ENCODE results near the gene ACVRL1. TPM values are rescaled to one million over a fixed set of nuclear protein-coding genes. Genes with fewer than 3 reads are reported as not detected.

The ACVRL1 gene
- total RNA-seq = 2.2 and 24.1 TPM in 2 replicates

DNA sequence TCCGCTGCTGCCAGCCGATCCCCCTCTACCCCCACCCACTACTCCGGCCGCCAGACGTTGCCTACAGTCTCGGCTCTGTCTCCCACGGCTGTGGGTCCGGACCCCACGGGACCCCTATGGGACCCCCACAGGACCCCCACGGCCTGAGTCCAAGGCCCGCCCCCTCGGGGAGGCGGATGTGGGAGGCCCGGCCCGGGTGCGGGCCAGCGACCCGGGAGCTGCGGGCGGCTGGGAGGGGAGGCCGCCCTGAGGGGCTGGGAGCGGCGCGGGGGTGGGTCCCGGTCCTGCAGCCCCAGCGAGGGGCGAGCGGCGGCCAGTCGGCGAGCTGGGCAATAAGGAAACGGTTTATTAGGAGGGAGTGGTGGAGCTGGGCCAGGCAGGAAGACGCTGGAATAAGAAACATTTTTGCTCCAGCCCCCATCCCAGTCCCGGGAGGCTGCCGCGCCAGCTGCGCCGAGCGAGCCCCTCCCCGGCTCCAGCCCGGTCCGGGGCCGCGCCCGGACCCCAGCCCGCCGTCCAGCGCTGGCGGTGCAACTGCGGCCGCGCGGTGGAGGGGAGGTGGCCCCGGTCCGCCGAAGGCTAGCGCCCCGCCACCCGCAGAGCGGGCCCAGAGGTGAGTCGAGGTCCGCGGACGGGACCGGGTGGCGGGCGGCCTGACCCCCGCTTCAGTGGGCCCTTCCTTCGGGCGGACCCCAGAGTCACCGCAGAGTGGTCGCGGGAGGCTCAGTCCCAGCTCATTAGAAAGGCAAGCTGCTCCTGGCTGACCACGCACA, at the start of gene ACVRL1:
Gene ACVRL1 (plus strand): TSS at position 422 of the 773 bp plus-strand sequence. CDS start 4,971 bp downstream, outside the sequence.

DNA sequence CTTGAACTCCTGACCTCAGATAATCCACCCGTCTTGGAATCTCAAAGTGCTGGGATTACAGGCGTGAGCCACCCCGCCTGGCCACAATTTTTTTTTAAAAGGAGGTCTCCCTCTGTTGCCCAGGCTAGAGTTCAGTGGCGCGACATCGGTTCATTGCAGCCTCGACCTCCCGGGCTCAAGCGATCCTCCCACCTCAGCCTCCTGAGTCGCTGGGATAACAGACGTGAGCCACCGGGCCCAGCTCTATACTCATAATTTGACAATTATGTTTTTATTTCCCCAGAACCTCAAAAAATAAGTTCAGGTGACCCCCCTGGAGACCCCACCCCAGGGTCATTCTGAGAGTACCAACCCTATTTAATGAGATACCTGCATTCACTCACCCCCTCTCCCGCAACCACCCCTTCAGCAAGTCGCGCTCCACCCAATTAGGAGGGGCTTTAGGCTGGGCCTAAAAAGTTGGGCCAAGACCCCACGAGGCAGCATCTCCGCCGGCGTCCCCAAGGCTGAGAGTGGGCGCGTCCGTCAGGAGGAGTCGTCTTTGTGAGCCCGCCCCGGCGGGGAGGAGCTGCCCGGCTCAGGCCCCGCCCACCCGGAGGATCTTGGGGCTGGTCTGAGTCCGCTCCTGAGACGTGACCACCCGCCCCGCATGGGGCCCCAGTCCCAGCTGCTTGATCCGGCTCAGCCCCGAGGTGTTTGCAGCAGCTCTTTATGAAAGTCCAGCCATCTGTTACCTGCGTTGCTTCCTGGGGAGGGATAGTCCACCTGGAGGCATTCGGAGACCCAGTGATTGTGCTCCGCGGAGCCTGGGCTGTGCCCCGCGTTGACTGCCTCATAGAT, 19.6 kb upstream of the ACVRL1 start, which contains the start of gene ANKRD33:
Gene ANKRD33 (plus strand): TSS at position 628 of the 840 bp plus-strand sequence. CDS start 84 bp downstream, at position 712.

GRCh38 chr12:51951199-51951842, 44.0 kb downstream of the ACVRL1 start, which contains the start of gene ACVR1B:
TSS of gene ACVR1B (plus strand) at chr12:51951699. CDS start at chr12:51951744, 45 bp downstream.

Other genes starting within 250 kb of the ACVRL1 start
- gene FIGNL2, start 58.8 kb upstream of the ACVRL1 start, total RNA-seq = 0.22 and 0.29 TPM in 2 replicates
- not detected in 2 replicates for gene ANKRD33, start 19.4 kb upstream of the ACVRL1 start, total RNA-seq
- 13.6 and 20.1 TPM in 2 replicates for gene ACVR1B, start 44.2 kb downstream of the ACVRL1 start, total RNA-seq
- 1.9 and 5.0 TPM in 2 replicates for gene TAMALIN, start 99.4 kb downstream of the ACVRL1 start, total RNA-seq
- 4.2 and 9.6 TPM in 2 replicates for gene NR4A1, start 143.9 kb downstream of the ACVRL1 start, total RNA-seq
- gene ATG101, start 162.5 kb downstream of the ACVRL1 start, total RNA-seq = 86.0 and 132 TPM in 2 replicates
- 1.0 and 1.1 TPM in 2 replicates for gene SMIM41, start 172.2 kb downstream of the ACVRL1 start, total RNA-seq